ENCODE data around the gene IPO9.

Gene IPO9

GRCh38 chr1:201907621-201908020 is 78.7 kb downstream of the IPO9 start:
- DNase-seq = no peak

GRCh38 chr1:201911826-201912571 is 83.0 kb downstream of the IPO9 start:
- no peak for DNase-seq

- no peak for DNase-seq
These were observed 83.9 kb downstream of the IPO9 start for GRCh38 chr1:201912832-201913231.

GRCh38 chr1:201914456-201915235 is 85.7 kb downstream of the IPO9 start:
- no peak for DNase-seq

- DNase-seq = no peak
These were observed 87.8 kb downstream of the IPO9 start for GRCh38 chr1:201916649-201917249.

- no peak for DNase-seq
These were observed 88.5 kb downstream of the IPO9 start for GRCh38 chr1:201917362-201918033.

- DNase-seq = no peak
These were observed 89.4 kb downstream of the IPO9 start for GRCh38 chr1:201918343-201918742.

GRCh38 chr1:201921952-201922558 is 93.1 kb downstream of the IPO9 start:
- no peak for DNase-seq

- DNase-seq = no peak
These were observed 96.3 kb downstream of the IPO9 start for GRCh38 chr1:201925301-201925567.

GRCh38 chr1:201925981-201926645 is 97.2 kb downstream of the IPO9 start:
- DNase-seq = no peak

- no peak for DNase-seq
These were observed 99.3 kb downstream of the IPO9 start for GRCh38 chr1:201928266-201928665.

- no peak for DNase-seq
These were observed 101.2 kb downstream of the IPO9 start for GRCh38 chr1:201930137-201930536.

- DNase-seq = no peak
These were observed 101.8 kb downstream of the IPO9 start for GRCh38 chr1:201930803-201931202.

All from activated CD4-positive, alpha-beta T cell treated with anti-CD3 and anti-CD28 coated beads, Interleukin-2, amount 50 U/mL, for 4 hours (primary cell).